Measurements from ENCODE around the gene KDM3B.
A peak's percentile ranks its signal among the peaks of the same experiment; 100 is the strongest.
"Not testable (repeated sequence)": the region's sequence is repeated elsewhere in the genome, so short reads cannot be mapped to it uniquely, and the experiment has no call there.

Gene KDM3B

DNA sequence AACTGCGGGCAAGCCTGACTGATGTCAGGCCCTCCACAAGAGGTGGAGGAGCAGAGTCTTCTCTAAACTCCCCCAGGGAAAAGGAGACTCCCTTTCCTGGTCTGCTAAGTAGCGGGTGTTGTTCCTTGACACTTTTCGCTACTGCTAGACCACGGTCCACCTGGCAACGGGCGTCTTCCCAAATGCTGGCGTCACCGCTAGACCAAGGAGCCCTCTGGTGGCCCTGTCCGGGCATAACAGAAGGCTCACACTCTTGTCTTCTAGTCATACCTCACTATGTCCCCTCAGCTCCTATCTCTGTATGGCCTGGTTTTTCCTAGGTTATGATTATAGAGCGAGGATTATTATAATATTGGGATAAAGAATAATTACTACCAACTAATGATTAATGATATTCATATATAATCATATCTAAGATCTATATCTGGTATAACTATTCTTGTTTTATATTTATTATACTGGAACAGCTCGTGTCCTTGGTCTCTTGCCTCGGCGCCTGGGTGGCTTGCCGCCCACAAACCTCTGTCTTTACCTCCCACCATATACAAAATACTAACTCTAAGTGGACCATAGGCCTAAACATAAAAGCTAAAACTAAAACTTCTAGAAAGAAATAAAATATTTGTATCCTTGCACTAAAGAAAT is 58.6 kb downstream of the KDM3B start:
- not testable (repeated sequence) for H3K4me3 ChIP-seq (ENCODE audit: severe bottlenecking); ATAC-seq (ENCODE audit: low read depth); H3K27ac ChIP-seq (ENCODE audit: poor library complexity, severe bottlenecking); H3K9me3 ChIP-seq (ENCODE audit: severe bottlenecking); DNase-seq (ENCODE audit: low spot score); H3K27me3 ChIP-seq (ENCODE audit: insufficient read depth, poor library complexity, severe bottlenecking); H3K4me1 ChIP-seq (ENCODE audit: insufficient read depth, poor library complexity, severe bottlenecking)
- TF ChIP-seq, protein P1, sequence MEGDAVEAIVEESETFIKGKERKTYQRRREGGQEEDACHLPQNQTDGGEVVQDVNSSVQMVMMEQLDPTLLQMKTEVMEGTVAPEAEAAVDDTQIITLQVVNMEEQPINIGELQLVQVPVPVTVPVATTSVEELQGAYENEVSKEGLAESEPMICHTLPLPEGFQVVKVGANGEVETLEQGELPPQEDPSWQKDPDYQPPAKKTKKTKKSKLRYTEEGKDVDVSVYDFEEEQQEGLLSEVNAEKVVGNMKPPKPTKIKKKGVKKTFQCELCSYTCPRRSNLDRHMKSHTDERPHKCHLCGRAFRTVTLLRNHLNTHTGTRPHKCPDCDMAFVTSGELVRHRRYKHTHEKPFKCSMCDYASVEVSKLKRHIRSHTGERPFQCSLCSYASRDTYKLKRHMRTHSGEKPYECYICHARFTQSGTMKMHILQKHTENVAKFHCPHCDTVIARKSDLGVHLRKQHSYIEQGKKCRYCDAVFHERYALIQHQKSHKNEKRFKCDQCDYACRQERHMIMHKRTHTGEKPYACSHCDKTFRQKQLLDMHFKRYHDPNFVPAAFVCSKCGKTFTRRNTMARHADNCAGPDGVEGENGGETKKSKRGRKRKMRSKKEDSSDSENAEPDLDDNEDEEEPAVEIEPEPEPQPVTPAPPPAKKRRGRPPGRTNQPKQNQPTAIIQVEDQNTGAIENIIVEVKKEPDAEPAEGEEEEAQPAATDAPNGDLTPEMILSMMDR (IDR thresholded peaks at IDR 0.05; ENCODE audit: poor library complexity, severe bottlenecking), result peak; percentile 83
- H3K36me3 ChIP-seq (ENCODE audit: low read depth), result peaks cover 63% of the 10 kb centered on the region

DNA sequence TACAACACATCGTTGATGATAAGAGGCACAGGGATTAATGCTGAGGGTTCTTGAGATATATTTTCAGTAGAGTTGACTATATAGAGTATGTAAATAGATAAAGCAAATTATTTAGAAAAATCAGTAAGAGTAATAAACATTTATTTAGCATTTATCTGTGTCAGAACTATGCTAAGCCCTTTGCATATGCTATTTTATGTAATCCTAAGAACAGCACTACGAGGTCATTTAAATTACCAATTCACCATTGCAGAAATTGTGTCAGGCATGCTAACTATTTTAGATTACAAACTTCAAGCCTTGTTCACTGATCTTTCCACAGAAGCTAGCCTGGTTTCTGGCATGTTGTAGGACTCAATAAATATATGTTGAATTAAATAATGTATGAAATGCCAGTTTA is 66.0 kb downstream of the KDM3B start:
- H3K4me3 ChIP-seq (ENCODE audit: severe bottlenecking), result no peak overlapping the region
- H3K27me3 ChIP-seq (ENCODE audit: insufficient read depth, poor library complexity, severe bottlenecking), result no peaks in the 10 kb centered on the region
- TF ChIP-seq, protein P1 (IDR thresholded peaks at IDR 0.05; ENCODE audit: poor library complexity, severe bottlenecking), result no peak
- H3K27ac ChIP-seq (ENCODE audit: poor library complexity, severe bottlenecking), result no peak overlapping the region
- H3K36me3 ChIP-seq (ENCODE audit: low read depth), result peaks cover 93% of the 10 kb centered on the region
- no peaks in the 10 kb centered on the region for H3K4me1 ChIP-seq (ENCODE audit: insufficient read depth, poor library complexity, severe bottlenecking)
- no peak for DNase-seq (ENCODE audit: low spot score)
- ATAC-seq (ENCODE audit: low read depth), result no peak
- no peaks in the 10 kb centered on the region for H3K9me3 ChIP-seq (ENCODE audit: severe bottlenecking)

DNA sequence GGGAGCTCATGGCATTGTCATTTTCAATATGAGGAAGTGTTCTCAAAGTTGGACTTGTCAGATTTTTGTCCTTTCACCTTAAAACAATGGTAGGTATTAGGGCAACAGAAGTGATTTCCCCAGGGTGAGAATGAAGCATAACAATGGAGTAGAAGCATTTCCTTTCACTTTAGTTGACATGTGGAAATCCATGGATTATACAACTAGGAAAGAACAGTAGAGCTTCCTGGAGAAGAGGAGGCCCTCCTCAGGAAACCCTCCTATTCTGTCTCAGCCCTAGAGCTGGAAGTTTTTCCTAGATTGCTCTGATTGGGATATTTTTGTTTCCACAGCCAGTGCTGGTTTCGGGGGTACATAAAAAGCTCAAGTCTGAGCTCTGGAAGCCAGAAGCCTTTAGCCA is 72.6 kb downstream of the KDM3B start:
- DNase-seq (ENCODE audit: low spot score), result no peak
- Histone ChIP-seq H3K9me3 (ENCODE audit: severe bottlenecking) (no peaks in the 10 kb centered on the region), H3K4me3 (ENCODE audit: severe bottlenecking) (no peak overlapping the region), H3K36me3 (ENCODE audit: low read depth) (peaks cover 92% of the 10 kb centered on the region), H3K27me3 (ENCODE audit: insufficient read depth, poor library complexity, severe bottlenecking) (no peaks in the 10 kb centered on the region), H3K27ac (ENCODE audit: poor library complexity, severe bottlenecking) (no peak overlapping the region), H3K4me1 (ENCODE audit: insufficient read depth, poor library complexity, severe bottlenecking) (no peaks in the 10 kb centered on the region)
- no peak for ATAC-seq (ENCODE audit: low read depth)
- TF ChIP-seq, protein P1 (IDR thresholded peaks at IDR 0.05; ENCODE audit: poor library complexity, severe bottlenecking), result no peak

DNA sequence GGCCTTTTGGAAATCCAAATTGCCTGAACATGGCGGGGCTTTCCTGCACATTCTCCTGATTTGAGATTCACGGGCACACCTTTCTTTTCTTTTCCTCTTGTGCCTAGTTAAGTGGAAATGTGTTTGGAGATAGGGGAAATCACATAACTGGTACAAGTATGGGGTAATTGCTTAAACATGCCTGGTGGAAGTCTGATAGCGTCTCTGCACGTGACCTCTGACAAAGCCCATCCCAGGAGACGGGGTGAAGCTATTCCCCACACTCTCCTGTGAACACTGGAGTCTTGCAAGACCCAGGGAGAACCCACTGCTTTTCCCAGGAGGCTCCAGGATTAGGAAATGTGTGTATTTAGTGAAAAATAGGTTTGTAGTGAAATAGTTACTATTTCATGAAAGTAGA is 83.5 kb downstream of the KDM3B start:
- Histone ChIP-seq H3K27ac (ENCODE audit: poor library complexity, severe bottlenecking) (no peak overlapping the region), H3K4me3 (ENCODE audit: severe bottlenecking) (no peak overlapping the region), H3K9me3 (ENCODE audit: severe bottlenecking) (no peaks in the 10 kb centered on the region), H3K4me1 (ENCODE audit: insufficient read depth, poor library complexity, severe bottlenecking) (no peaks in the 10 kb centered on the region), H3K36me3 (ENCODE audit: low read depth) (peaks cover 52% of the 10 kb centered on the region), H3K27me3 (ENCODE audit: insufficient read depth, poor library complexity, severe bottlenecking) (no peaks in the 10 kb centered on the region)
- ATAC-seq (ENCODE audit: low read depth) (no peak), DNase-seq (ENCODE audit: low spot score) (no peak)
- TF ChIP-seq, protein P1 (IDR thresholded peaks at IDR 0.05; ENCODE audit: poor library complexity, severe bottlenecking), result no peak

DNA sequence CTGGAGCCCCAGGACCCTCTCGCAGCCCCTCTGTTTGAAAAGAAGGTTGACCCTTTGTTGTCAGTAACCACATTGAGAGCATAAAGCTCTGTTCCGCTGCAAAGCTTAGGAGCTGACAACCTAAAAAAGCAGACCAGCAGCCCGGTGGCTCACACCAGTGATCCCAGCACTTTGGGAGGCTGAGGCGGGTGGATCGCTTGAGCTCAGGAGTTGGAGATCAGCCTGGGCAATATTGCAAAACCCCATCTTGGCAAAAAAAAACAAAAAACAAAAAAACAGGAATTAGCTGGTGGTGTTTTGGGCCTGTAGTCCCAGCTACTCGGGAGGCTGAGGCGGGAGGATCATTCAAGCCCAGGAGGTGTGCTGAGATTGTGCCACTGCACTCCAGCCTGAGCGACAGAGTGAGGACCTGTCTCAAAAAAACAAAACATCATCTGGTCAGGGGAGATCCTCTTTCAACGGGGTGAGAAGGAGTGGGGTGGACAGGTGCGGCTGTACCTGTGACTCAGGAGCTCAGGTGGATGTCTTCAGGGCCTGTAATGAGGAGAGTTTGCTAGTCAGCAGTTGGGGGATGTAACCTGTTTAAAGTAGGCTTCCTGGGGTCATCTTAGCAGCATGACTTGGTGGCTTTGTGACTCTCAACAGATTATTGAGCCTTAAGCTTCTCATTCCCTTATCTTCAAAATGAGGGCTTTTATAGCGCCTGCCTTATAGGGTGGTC is 85.7 kb downstream of the KDM3B start:
- no peaks in the 10 kb centered on the region for H3K4me1 ChIP-seq (ENCODE audit: insufficient read depth, poor library complexity, severe bottlenecking)
- DNase-seq (ENCODE audit: low spot score), result no peak
- peak overlapping the region; percentile 46 for H3K4me3 ChIP-seq (ENCODE audit: severe bottlenecking)
- ATAC-seq (ENCODE audit: low read depth), result peak; percentile 17; the same call in 2 of the 3 replicates
- no peaks in the 10 kb centered on the region for H3K9me3 ChIP-seq (ENCODE audit: severe bottlenecking)
- H3K27ac ChIP-seq (ENCODE audit: poor library complexity, severe bottlenecking), result no peak overlapping the region
- TF ChIP-seq, protein P1 (IDR thresholded peaks at IDR 0.05; ENCODE audit: poor library complexity, severe bottlenecking), result no peak
- H3K36me3 ChIP-seq (ENCODE audit: low read depth), result peaks cover 31% of the 10 kb centered on the region
- H3K27me3 ChIP-seq (ENCODE audit: insufficient read depth, poor library complexity, severe bottlenecking), result no peaks in the 10 kb centered on the region
